Upper lobe of left lung (tissue), 4 donors: ENCODE results near the gene DNAJB8.

Experiments used
- POLR2A ChIP-seq, 4 donors: fragments of 450-650 bp; IDR thresholded peaks; one replicate each; pipeline ENCODE4 v1.5.1; 2016 to 2017; ENCODE audit warnings: antibody characterized with exemption in 4 of 4, mild to moderate bottlenecking in 2 of 4
- TF ChIP-seq, protein P1 (sequence below), 6 experiments: fragments of 450-650 bp in 4 of 6; fragments of 200-600 bp in 2 of 6; sonication (generic) in 2 of 6; IDR thresholded peaks; one replicate each; pipeline ENCODE4 v1.5.1; 2016 to 2019; ENCODE audit warnings: antibody characterized with exemption in 6 of 6

DNA sequence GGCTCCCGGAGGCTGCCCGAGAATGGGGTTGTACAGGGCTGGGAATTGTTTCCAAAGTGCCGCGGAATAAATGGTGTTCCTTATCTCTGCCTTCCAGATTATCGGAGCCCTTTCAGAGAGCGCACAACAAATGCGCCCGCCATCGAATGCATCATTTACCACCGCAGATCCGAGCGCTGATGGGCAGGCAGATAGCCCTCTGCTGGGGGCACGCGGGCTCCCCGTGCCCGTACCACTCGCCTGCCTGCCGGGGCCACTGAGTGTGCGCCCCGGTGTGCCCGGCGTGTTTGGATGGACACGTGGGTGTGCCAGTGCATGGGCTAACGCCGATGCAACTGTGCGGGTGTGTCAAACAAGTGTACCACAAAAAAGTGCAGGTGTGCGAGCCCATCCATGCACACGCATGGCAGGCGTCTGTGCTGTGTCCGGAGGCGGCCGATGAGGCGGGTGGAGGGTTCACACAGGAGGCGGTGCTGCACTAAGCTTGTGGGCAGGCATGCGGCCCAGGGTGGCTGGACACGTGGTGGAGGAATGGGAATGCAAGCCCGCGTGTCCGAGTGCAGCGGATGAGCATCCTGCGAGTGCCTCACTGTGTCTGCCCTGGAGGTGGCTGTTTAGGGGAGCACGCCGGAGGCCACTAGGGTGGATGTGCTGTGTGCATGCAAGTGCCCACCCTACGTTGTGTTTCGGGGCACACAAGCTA lies 30.1 kb upstream of the DNAJB8 start:
- TF ChIP-seq, protein P1, sequence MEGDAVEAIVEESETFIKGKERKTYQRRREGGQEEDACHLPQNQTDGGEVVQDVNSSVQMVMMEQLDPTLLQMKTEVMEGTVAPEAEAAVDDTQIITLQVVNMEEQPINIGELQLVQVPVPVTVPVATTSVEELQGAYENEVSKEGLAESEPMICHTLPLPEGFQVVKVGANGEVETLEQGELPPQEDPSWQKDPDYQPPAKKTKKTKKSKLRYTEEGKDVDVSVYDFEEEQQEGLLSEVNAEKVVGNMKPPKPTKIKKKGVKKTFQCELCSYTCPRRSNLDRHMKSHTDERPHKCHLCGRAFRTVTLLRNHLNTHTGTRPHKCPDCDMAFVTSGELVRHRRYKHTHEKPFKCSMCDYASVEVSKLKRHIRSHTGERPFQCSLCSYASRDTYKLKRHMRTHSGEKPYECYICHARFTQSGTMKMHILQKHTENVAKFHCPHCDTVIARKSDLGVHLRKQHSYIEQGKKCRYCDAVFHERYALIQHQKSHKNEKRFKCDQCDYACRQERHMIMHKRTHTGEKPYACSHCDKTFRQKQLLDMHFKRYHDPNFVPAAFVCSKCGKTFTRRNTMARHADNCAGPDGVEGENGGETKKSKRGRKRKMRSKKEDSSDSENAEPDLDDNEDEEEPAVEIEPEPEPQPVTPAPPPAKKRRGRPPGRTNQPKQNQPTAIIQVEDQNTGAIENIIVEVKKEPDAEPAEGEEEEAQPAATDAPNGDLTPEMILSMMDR (IDR thresholded peaks at IDR 0.05), result no peak
- TF ChIP-seq POLR2A (IDR thresholded peaks at IDR 0.05), result no peak
